Effector CD8-positive, alpha-beta T cell (primary cell): Measurements from ENCODE around the gene SPATA19.

Experiments
- DNase-seq: peaks from one replicate; lab custom pipeline; 2025; lab: John Stamatoyannopoulos, UW

The SPATA19 gene

DNA sequence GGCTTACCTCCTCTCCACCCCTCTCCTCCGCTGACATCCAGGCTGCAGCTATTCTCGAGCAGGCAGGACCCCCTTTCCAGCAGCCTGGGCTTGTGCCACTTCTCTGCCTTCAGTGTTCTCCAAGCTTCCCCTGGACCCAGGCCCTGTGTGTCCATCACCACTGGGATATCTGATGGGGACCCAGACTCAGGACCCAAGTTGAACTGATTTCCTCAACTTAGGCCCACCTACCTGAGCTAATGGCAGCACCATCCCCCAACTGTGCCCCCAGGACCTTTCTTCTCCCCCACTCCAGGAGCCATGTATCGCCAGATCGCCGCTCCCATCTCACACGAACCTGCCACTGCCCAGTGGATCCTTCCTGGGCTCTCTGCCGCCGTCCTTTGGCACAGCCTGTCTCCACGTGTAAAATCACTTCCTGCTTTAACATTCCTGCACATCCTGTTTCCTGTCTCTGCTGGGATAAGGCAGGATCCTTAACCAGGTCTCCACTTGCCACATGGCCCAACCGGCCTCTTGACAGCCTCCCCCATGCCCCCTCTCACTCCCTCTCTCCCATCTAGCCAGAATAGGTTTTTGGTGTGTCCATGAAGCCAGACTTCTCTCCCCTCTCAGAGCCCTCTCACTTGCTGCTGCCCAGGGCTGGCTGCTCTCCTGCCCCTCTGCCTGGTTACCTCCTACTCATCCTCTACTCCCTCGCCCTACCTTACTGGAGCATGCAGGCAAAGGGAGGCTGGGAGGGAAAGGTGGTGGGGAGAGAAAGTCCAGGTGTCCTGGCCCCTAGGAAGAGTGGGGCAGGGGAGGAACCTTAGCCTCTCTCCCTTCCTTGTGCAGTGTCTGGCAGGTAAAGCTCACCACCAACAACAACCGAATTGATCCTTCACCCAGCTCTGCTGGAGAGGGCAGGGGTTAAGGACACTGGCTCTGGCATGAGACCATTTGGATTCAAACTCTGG is 9.4 kb downstream of the SPATA19 start:
- DNase-seq, result no peak

DNA sequence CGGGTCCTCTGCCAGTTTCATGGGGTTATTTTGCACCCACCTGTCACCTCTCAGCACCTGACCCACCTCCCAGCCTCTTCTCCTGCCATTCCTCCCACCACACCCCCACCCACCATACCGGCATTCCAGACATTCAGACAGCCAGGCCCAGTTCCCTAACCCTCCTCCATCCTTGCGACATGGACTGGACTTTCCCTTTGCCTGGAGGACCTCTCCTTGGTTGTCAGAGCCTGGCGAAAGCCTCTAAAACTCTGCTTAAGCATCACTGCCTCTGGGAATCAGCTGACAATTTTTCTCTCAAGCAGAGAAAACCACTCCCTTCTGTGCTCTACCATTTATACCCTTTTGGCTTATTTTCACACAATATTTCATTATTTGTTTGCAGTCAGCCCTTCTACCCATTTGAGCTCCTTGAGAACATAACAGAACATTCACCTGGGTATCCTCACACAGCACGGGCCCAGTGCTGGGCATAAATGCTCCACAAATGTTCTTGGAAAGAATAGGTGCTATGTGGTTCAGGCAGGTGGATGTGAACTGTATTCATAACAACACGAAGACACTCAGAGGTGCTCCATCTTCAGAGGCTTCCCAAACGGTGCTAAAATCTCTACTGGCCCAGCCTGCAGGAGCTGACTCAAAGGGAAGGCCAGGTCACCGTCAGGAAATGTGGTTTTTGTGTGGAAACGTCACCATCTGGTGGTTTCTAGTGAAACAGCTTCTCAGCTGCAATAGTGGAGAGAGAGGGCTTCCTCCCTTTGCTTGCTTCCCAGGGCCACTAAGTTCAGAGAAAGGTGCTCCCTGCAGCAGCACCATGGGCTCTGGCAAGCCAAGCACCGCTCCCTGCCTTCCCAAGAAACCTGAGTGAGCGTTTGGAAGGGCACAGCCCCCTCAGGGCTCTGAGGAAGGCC is 10.4 kb downstream of the SPATA19 start:
- DNase-seq, result no peak

- DNase-seq, result no peak
Observed at GRCh38 chr11:133833898-133834681, 11.2 kb downstream of the SPATA19 start.

DNA sequence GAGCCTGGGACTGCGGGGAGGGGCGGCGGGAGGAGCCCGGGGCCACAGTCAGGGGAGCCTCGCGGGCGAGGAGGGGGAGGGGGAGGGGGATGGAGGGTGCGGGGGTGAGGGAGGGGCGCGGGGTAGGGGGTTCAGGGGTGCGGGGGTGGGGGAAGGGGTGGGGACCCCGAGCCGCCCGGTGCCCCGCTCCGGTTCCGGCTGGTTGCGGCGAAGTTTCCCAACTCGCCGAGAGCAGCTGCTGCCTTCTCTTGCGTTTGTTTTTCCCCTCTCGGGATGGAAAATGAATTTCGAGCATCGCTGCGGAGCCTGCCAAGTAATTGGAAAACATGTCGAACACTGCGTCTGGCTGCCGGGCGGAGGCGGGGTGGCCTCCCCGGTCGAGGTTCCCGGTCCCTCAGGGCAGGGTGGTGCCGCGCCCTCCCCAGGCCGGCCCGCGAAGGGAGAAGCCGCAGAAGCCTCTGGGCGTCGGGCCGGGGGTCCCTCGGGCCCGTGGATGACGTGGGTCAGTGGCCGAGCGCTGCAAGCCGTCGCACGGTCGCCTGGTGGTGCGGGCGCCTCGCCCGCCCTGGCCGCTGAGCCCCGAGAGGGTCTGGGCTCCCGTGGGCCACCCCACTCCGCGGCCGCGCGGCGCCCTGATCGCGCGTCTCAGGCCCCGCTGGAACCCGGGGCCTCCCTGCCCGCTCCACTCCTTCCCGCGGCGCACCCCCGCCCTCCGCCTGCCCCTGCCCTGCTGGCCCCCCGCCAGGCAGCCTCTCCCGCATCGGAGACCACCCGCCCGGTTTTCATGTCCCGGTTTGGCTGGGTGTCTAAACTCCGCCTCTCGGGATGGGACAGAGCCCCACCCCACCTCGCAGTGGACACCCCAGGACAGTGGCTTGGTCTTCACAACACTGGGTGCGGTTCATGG is 12.1 kb downstream of the SPATA19 start:
- no peak for DNase-seq

DNA sequence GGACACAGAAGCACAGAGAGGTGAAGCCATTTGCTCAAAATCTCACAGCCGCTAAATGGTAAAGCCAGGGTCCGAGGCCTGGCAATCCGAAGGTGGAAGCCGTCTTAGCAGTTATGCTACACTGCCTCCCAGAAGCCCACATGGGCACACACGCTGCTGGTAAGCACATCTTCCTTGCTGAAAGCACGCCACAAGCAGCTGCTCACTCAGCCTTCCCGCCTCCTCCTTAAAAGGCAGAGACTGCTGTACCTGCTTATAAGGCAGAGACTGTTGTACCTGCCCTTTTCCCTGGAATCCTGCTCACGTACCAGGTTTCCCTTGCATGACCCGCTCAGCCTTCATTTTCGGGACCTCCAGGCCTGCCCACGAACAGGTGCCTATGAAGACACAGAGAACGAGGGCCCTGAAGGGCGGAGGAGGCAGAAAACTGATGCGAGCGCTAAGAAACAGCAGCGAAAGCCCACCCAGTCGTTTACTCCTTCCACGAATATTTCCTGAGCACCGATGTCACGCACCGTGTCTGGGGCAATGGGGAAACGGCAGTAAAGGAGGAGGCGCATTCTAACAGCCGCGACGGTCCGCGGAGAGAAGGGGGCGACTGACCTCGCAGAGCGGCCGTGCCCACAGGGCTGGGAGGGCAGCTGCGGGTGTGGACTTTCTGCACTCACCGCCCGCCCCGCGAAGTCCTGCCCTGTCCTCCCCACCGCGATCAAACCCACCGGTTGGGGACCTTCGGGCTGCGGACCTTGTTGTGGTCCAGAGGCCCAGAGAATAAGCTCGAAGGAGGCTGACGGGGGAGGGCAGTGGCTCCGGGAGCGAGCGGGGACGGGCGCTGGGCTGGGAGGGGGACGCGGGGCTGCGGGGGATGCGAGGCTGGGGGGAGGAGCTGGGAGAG is 13.0 kb downstream of the SPATA19 start:
- no peak for DNase-seq

DNA sequence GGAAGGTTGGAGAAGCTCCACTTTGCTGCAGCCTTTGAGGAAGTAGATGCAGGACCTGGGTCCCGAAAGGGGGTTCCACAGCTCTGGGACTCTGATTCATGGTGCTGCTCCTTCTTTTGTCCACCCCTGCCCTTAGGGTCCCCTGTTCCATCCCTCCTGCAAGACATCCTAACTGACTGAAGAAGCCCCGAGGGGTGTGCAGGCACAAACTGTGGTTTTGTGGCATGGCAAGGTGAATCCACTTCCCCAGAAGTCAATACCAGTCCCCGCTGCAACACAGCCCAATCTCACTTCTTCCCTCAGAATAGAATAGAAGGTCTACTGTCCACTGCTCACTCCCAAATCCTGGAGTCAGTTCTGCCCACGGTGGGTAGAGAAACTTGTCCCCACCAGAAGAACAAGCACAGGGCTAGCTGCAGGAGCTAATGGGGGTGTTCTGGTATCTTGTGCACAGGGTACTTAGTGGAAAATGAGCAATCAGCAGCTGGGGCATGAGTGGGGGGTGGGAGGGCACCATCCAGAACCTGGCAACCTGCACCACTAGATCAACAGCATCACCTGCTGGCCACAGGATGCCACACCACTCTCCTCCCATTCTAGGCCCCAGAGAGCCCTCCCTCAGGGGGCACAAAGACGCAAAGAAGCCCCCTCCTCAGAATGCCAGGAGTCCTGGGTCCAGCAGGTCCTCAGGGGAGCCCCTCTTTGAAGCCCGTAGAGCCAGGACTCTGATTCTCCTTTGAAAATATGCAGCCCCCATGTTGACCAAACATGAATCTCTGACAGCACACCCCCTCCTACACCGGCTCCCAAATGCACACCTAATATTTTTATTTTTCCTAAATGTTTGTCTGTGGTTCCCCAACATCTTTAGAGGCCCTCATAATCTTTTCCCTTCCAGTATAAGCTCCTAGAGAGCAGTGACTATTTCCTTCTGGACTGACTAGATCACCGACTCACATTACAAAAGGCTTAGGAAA is 14.1 kb downstream of the SPATA19 start:
- no peak for DNase-seq

DNA sequence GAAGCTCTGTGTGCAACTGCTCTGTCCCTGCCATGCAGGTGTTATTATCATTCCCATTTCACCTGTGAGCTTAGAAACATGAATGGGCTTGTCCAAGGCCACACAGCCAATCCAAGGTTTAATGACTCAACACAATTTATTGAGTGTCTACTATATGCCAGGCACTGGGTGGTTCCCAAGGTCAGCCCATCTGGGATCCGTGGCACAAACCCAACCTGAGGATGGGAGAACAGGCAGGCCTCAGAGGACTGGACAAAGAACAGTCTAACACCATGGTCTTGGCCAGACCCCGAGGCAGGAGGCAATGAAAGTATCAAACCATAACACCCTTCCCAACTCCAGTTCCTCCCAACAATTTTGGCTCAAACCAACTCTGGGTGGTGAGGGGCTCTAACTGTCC is 15.7 kb downstream of the SPATA19 start:
- no peak for DNase-seq

- DNase-seq, result no peak
Observed at GRCh38 chr11:133828871-133829270, 16.4 kb downstream of the SPATA19 start.

- DNase-seq, result no peak
Observed at GRCh38 chr11:133827556-133827955, 17.8 kb downstream of the SPATA19 start.

- no peak for DNase-seq
Observed at GRCh38 chr11:133826866-133827265, 18.4 kb downstream of the SPATA19 start.

- DNase-seq, result no peak
Observed at GRCh38 chr11:133825666-133826065, 19.6 kb downstream of the SPATA19 start.

- no peak for DNase-seq
Observed at GRCh38 chr11:133825156-133825555, 20.2 kb downstream of the SPATA19 start.

DNA sequence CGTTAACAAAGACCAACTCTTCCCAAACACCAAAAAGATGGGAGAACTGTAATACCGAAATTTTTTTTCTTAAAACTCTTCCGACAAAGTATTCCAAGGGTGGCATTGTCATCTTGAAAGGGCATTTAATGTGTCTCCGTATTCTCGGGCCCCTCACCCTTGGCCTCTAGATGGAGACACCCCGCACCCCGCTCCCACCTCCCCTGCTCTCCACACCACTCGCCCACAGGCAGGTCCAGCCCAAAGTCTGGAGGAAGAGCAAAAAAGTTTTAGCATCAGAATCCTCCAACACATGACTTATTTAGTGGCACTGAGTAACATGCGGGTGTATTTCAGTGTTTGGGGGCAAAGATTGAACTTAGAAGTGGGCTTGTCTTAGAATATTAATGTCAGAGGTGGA is 20.7 kb downstream of the SPATA19 start:
- DNase-seq, result no peak

- DNase-seq, result no peak
Observed at GRCh38 chr11:133823614-133824013, 21.7 kb downstream of the SPATA19 start.

DNA sequence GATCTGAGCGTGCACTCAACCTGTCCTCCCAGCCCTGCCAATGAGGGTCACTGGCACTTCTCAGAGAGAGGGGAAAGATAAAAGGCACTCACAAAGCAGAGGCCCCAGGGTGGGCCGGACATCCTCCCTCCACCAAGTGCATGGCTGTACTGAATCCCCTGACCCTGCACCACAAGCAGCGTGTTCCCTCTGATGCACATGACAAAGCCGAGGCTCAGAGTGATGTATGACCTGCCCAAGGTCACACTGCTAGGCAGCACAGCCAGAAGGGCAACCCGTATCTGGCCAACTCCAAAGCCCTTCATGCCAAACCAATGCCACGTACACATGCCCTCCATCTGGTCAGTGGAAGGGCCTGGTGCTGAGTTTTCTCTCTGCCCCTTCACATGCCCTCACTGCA is 22.1 kb downstream of the SPATA19 start:
- DNase-seq, result no peak

- DNase-seq, result no peak
Observed at GRCh38 chr11:133821776-133822175, 23.5 kb downstream of the SPATA19 start.

DNA sequence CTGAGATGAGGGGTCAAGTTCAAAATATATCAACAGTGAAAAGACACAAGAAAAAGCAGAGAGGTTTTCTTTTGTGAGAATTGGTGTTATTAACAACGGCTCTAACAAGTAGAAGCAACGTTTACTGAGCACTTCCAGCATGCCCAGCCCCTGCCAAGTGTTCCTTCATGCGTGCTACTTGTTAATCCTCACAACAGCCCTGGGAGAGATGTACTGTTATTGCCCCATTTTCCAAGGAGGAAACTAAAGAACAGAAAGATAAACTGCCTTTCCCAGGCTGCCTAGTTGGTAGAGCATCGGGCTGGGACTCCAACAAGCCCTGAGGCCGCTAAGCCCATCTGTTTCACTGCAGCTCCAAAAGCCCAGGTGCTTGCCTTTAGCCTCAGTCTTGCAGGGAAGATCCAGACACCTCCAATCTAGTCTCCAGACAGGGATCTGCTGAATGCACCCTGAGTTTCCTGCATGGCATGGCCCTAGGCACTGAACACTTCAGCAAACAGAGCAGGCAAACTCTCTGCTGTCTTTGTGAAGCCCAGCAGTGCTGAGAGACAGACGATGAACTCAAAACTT is 25.5 kb downstream of the SPATA19 start:
- DNase-seq, result no peak

GRCh38 chr11:133819114-133819513 is 26.2 kb downstream of the SPATA19 start:
- DNase-seq, result no peak
